RPMI7951 (cell line): Measurements from ENCODE around the gene SPRR2B. TPM values are rescaled to one million over a fixed set of nuclear protein-coding genes. Genes with fewer than 3 reads are reported as not detected.
"Not testable (repeated sequence)": the region's sequence is repeated elsewhere in the genome, so short reads cannot be mapped to it uniquely, and the experiment has no call there.

Experiments
- DNase-seq: peaks from one replicate; pipeline ENCODE4 v3.0.0-alpha.2; 2012; ENCODE audit warnings: low read depth
- total RNA-seq: library from RNA; depleted of rRNA; stranded (reverse); fragments of >200 nt; shearing (Covaris generic); gene quantifications from 2 replicates; pipeline ENCODE4 v1.2.3, GENCODE V29; 2014; rRNA removed

The SPRR2B gene
- total RNA-seq, 1 experiment from 2014 or later, result not detected

DNA sequence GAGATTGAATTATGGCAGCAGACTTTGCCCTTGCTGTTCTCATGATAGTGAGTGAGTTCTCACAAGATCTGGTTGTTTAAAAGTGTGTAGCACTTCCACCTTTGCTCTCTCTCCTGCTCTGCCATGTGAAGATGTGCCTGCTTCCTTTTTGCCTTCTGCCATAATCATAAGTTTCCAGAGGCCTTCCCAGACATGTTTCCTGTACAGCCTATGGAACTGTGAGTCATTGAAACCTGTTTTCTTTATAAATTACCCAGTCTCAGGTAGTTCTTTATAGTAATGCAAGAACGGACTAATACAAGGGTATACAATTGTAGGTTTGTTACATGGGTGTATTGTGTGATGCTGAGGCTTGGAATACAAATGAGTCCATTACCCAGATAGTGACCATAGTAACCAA, 36.2 kb downstream of the SPRR2B start:
- DNase-seq, result no peak

DNA sequence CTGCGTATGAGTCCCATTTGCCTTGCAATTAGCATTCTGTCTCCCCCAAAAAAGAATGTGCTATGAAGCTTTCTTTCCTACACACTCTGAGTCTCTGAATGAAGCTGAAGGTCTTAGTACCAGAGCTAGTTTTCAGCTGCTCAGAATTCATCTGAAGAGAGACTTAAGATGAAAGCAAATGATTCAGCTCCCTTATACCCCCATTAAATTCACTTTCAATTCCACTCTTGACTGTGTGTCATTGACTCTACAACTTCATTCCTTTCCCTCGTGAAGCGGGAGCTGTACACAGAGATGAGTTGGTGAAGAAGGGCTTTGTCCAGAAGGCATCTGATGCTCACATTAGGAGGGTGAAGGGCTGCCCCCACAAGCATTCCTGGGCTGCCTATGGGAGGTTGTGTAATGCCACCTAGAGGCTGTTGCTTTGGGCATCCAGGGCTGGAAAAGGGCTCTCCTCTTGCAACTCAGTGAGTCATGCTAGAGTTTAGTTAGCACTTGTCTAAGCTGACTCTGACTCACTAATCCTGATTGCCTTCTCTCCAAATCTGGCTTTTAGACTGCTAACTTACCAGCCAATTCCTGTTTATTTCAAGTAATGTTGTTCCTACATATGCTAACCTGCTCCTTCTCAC, 38.6 kb downstream of the SPRR2B start:
- peak; percentile 66 for DNase-seq

DNA sequence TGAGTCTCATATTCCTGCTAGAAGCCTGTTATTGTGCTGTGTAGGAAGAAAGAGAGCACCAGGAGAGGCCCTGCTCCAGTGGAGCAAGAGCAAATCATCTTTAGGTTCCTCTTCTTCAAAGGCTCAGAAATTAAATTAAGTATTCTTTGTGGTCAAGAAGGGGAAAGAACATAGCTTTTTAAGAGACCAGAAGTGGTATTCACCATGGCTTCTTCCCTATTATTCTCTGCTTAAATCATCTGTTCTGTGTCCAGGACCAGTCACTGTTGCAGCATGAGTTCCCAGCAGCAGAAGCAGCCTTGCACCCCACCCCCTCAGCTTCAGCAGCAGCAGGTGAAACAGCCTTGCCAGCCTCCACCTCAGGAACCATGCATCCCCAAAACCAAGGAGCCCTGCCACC, 39.3 kb downstream of the SPRR2B start:
- no peak for DNase-seq

DNA sequence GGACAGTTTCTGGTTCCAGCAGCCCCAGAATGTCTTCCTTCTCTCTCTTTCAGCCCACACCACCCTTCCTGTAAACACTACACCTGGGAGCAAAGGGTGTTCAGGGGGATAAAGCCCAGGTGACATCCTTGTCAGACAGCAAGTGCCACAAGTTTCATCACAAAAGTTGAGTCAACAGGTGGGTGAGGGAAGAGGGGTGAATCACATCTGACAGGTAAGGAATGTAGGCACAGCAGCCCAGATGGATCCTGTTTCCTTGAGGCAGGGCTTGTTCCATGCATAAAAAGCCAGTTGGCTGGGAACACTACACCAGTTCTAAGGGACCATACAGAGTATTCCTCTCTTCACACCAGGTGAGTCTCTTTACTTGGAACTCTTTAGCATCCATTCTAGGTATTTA, 40.5 kb downstream of the SPRR2B start, which contains the start of gene SPRR1B:
Gene SPRR1B, plus strand, starts transcription at position 309 of the 400 bp plus-strand sequence. CDS start 1,143 bp downstream, outside the sequence.
- DNase-seq, result no peak

DNA sequence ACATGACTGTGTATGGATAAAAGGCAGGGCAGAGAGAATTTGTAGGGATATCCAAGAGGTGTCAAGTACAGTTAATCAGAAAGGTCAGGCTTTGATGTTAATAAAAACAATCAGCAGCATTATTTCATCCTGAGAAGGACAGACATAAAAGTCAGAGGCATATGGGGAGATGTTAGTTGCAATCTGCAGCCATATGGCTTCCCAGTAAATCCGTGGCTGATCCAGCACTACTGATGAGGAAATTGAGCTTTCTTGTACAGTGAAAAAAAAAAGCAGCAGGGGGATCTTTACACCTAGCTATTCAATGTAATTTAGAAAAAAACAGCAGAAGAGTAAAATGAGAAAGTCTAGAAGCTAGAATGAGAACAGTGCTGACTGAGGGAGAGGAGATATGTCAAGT, 42.6 kb downstream of the SPRR2B start:
- DNase-seq, result no peak

DNA sequence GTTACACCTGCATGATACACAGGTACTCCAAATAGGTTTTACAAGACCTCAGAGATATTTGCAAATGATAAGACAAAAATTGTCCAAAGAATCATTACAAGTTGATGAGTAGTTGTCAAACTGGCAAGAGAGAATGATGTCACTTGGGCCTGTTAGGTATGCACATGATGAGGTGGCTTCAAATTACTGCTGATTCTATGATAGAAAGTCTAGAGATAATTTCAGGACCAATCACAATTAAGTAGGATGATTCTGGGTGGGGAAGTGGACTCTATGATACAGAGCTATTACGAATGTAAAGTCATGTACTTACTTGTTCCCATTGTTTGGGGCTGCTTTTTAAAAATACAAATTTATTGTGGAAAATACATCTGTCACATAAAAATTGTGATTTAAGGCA, 45.6 kb downstream of the SPRR2B start:
- DNase-seq, result no peak

DNA sequence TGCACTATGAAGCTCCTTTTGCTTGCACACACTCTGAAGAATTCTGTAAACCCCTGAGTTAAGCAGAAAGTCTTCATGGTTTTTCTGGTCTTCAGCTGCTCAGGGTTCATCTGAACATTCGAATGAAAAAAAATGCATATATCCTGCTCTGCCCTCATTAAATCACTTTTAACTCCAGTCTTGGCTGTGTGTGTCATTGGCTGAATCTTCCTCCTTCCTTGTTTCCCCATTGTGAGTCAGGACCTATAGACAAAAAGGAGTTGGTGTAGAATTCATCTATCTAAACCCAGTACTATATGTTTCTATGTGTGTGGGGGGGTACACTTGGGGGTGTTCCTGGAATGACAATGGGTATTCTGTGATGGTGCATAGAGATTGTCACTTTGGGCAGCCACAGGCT, 47.0 kb downstream of the SPRR2B start:
- no peak for DNase-seq

DNA sequence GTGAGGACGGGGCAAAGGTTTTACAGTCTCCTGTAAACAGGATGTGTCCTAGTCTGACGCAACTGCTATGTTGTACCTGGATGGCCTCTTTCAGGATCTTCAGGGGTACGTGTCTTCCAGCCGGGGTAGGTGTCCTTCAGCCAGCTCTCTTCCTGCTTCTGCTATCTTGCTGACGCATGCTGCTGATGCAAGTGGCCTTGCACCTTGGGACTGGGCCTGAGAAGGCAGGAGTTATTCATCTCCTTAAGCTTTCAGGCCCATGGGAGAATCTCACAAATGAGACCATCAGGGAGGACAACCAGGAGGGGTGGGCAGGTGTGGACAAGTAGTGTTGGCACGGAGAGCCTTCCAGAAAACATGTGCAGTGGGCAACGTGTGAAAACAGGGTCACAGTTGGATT, 48.3 kb downstream of the SPRR2B start:
- no peak for DNase-seq

DNA sequence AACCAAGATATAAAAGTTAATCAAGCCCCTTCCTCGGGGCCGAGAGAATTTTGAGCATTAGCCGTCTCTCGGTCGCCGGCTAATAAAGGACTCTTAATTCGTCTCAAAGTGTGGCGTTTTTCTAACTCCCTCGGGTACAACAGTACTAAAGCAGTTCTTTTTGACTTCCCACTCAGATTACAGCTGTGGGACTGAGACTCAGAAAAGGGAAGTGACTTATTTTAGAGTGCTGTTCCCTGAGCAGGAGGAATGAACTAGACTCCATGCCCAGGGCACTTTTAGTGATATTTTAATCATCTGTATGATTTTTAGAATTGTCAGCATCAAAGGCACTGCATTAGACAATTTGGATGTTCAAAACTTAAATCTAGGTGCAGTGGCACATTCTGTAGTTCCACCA, 49.1 kb downstream of the SPRR2B start:
- not testable (repeated sequence) for DNase-seq

DNA sequence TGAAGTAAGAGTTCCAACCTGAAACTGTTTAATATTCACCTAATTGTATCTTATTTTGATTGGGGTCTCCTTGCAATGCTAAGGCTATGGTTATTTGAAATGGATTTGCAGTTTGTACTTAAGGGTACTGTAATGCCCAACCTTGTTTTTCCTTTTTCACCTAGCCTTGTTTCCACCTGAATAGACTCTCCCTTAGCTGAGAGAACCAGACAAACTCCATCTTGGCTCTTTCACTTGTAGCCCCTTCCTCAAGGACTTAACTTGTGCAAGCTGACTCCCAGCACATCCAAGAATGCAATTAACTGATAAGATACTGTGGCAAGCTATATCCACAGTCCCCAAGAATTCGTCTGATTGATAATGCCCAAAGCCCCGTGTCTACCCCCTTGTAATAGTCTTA, 49.6 kb downstream of the SPRR2B start:
- not testable (repeated sequence) for DNase-seq

Other genes starting within 250 kb of the SPRR2B start
- gene LCE1A, start 244.1 kb downstream of the SPRR2B start, total RNA-seq, result not detected in 2 replicates
- not detected in 2 replicates for gene LCE6A, start 228.8 kb downstream of the SPRR2B start, total RNA-seq
- gene LCE7A, start 211.6 kb downstream of the SPRR2B start, total RNA-seq, result not detected in 2 replicates
- gene SMCP, start 193.3 kb downstream of the SPRR2B start, total RNA-seq, result not detected in 2 replicates
- not detected in 2 replicates for gene IVL, start 163.1 kb downstream of the SPRR2B start, total RNA-seq
- not detected in 2 replicates for gene SPRR5, start 124.4 kb downstream of the SPRR2B start, total RNA-seq
- gene SPRR4, start 101.0 kb downstream of the SPRR2B start, total RNA-seq, result not detected in 2 replicates
- not detected in 2 replicates for gene SPRR1A, start 87.5 kb downstream of the SPRR2B start, total RNA-seq
- gene SPRR3, start 69.9 kb downstream of the SPRR2B start, total RNA-seq, result not detected in 2 replicates
- not detected in 2 replicates for gene SPRR1B, start 40.4 kb downstream of the SPRR2B start, total RNA-seq
- not detected in 2 replicates for gene SPRR2D, start 30.5 kb downstream of the SPRR2B start, total RNA-seq
- gene SPRR2A, start 14.1 kb downstream of the SPRR2B start, total RNA-seq, result not detected in 2 replicates
- gene SPRR2E, start 22.9 kb upstream of the SPRR2B start, total RNA-seq, result not detected in 2 replicates
- gene SPRR2F, start 41.9 kb upstream of the SPRR2B start, total RNA-seq, result not detected in 2 replicates
- not detected in 2 replicates for gene SPRR2G, start 79.3 kb upstream of the SPRR2B start, total RNA-seq
- gene LELP1, start 131.8 kb upstream of the SPRR2B start, total RNA-seq, result not detected in 2 replicates
- gene PRR9, start 146.0 kb upstream of the SPRR2B start, total RNA-seq, result not detected in 2 replicates
- not detected in 2 replicates for gene LORICRIN, start 188.1 kb upstream of the SPRR2B start, total RNA-seq
- gene PGLYRP3, start 241.3 kb upstream of the SPRR2B start, total RNA-seq, result not detected in 2 replicates